Medulla oblongata (tissue), 1 donor: ENCODE results near the gene ZNF823.
A peak's percentile ranks its signal among the peaks of the same experiment; 100 is the strongest.

Experiments
- DNase-seq: peaks from one replicate; pipeline ENCODE4 v3.0.0-alpha.2; 2015; ENCODE audit errors: extremely low spot score

Gene ZNF823

GRCh38 chr19:11737964-11738745 lies 591 bp downstream of the ZNF823 start:
- DNase-seq = peak; percentile 6

- DNase-seq = peak; percentile 4
Observed at GRCh38 chr19:11736696-11737095, 2.0 kb downstream of the ZNF823 start.

GRCh38 chr19:11735375-11735774 lies 3.4 kb downstream of the ZNF823 start:
- DNase-seq = no peak

- no peak for DNase-seq
Observed at GRCh38 chr19:11729586-11729985, 9.2 kb downstream of the ZNF823 start.

GRCh38 chr19:11722414-11722813 lies 16.3 kb downstream of the ZNF823 start:
- no peak for DNase-seq

GRCh38 chr19:11721681-11722080 lies 17.1 kb downstream of the ZNF823 start:
- no peak for DNase-seq

- no peak for DNase-seq
Observed at GRCh38 chr19:11710313-11710712, 28.4 kb downstream of the ZNF823 start.

- DNase-seq = no peak
Observed at GRCh38 chr19:11708457-11708856, 30.3 kb downstream of the ZNF823 start.

- no peak for DNase-seq
Observed at GRCh38 chr19:11705474-11705873, 33.3 kb downstream of the ZNF823 start.

GRCh38 chr19:11704626-11705025 lies 34.1 kb downstream of the ZNF823 start:
- no peak for DNase-seq

GRCh38 chr19:11699931-11700794 lies 38.6 kb downstream of the ZNF823 start:
- DNase-seq = peak; percentile 22

- no peak for DNase-seq
Observed at GRCh38 chr19:11698231-11698630, 40.5 kb downstream of the ZNF823 start.

- no peak for DNase-seq
Observed at GRCh38 chr19:11697284-11697855, 41.4 kb downstream of the ZNF823 start.

- peak; percentile 97 for DNase-seq
Observed at GRCh38 chr19:11694533-11695439, 44.0 kb downstream of the ZNF823 start.

GRCh38 chr19:11693505-11694499 lies 44.9 kb downstream of the ZNF823 start:
- no peak for DNase-seq

GRCh38 chr19:11692127-11692790 lies 46.5 kb downstream of the ZNF823 start:
- DNase-seq = no peak

GRCh38 chr19:11685676-11686650 lies 52.8 kb downstream of the ZNF823 start:
- no peak for DNase-seq

GRCh38 chr19:11684987-11685675 lies 53.6 kb downstream of the ZNF823 start:
- DNase-seq = no peak
